ENCODE measurements around the gene SAMD10.
A peak's percentile ranks its signal among the peaks of the same experiment; 100 is the strongest.

SAMD10 gene

GRCh38 chr20:63957690-63958441 lies 21.6 kb downstream of the SAMD10 start:
- DNase-seq (ENCODE audit: low read depth) = no peak
- H3K4me3 ChIP-seq (ENCODE audit: low read depth, low read length) = no peak overlapping the region
- TF ChIP-seq CTCF (conservative IDR thresholded peaks at IDR 0.05; ENCODE audit: low read depth, low read length) = no peak

- DNase-seq (ENCODE audit: low read depth) = peak; percentile 75
- peak overlapping the region; percentile 66 for H3K4me3 ChIP-seq (ENCODE audit: low read depth, low read length)
- peak; percentile 27 for TF ChIP-seq CTCF (conservative IDR thresholded peaks at IDR 0.05; ENCODE audit: low read depth, low read length)
Measured at GRCh38 chr20:63957004-63957689, 22.3 kb downstream of the SAMD10 start.

- H3K4me3 ChIP-seq (ENCODE audit: low read depth, low read length) = peak overlapping the region; percentile 66
- no peak for TF ChIP-seq CTCF (conservative IDR thresholded peaks at IDR 0.05; ENCODE audit: low read depth, low read length)
Measured at GRCh38 chr20:63956664-63957003, 22.8 kb downstream of the SAMD10 start.

GRCh38 chr20:63955827-63956663 lies 23.4 kb downstream of the SAMD10 start, which contains the start of gene UCKL1:
TSS of gene UCKL1 (minus strand) at chr20:63956416. CDS start at chr20:63956372, 44 bp downstream.
- DNase-seq (ENCODE audit: low read depth) = peak; percentile 94
- H3K4me3 ChIP-seq (ENCODE audit: low read depth, low read length) = peak within 1 kb of the TSS; percentile 93
- TF ChIP-seq CTCF (conservative IDR thresholded peaks at IDR 0.05; ENCODE audit: low read depth, low read length) = no peak

More at GRCh38 chr20:63956664-63957003, 22.8 kb downstream of the SAMD10 start:
- DNase-seq (ENCODE audit: low read depth) = no peak

GRCh38 chr20:63955281-63955826 lies 24.1 kb downstream of the SAMD10 start:
- DNase-seq (ENCODE audit: low read depth) = no peak
- TF ChIP-seq CTCF (conservative IDR thresholded peaks at IDR 0.05; ENCODE audit: low read depth, low read length) = no peak
- peak overlapping the region; percentile 93 for H3K4me3 ChIP-seq (ENCODE audit: low read depth, low read length)

- TF ChIP-seq CTCF (conservative IDR thresholded peaks at IDR 0.05; ENCODE audit: low read depth, low read length) = no peak
- peak overlapping the region; percentile 6 for H3K4me3 ChIP-seq (ENCODE audit: low read depth, low read length)
- DNase-seq (ENCODE audit: low read depth) = no peak
Measured at GRCh38 chr20:63953764-63954429, 25.5 kb downstream of the SAMD10 start.
